Lower leg skin (tissue), 3 donors: ENCODE results near the gene ZSCAN23.
"Not testable (repeated sequence)": the region's sequence is repeated elsewhere in the genome, so short reads cannot be mapped to it uniquely, and the experiment has no call there.

Experiments used
- POLR2A ChIP-seq, 2 donors: fragments of 450-650 bp; IDR thresholded peaks; one replicate each; pipeline ENCODE4 v1.6.1; 2016 to 2017; ENCODE audit warnings: antibody characterized with exemption in 2 of 2, mild to moderate bottlenecking in 1 of 2, moderate library complexity in 1 of 2
- TF ChIP-seq, protein P1 (sequence below), 3 donors: fragments of 450-650 bp; IDR thresholded peaks; one replicate each; pipeline ENCODE4 v1.5.1; 2016; ENCODE audit warnings: antibody characterized with exemption in 3 of 3, mild to moderate bottlenecking in 3 of 3, moderate library complexity in 2 of 3

DNA sequence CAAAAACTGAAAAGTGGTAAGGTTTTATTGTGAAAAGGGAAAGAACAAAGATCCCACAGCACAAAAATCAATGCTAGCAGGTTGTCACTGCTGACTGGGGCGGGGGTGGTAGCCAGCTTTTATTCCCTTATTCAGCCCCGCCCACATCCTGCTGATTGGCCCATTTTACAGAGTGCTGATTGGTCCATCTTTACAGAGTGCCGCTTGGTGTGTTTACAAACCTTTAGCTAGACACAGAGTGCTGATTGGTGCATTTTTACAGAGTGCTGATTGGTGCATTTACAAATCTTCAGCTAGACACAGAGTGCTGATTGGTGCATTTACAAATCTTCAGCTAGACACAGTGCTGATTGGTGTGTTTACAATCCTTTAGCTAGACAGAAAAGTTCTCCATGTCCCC lies 1.5 kb upstream of the ZSCAN23 start:
- not testable (repeated sequence) for TF ChIP-seq POLR2A (IDR thresholded peaks at IDR 0.05)
- TF ChIP-seq, protein P1, sequence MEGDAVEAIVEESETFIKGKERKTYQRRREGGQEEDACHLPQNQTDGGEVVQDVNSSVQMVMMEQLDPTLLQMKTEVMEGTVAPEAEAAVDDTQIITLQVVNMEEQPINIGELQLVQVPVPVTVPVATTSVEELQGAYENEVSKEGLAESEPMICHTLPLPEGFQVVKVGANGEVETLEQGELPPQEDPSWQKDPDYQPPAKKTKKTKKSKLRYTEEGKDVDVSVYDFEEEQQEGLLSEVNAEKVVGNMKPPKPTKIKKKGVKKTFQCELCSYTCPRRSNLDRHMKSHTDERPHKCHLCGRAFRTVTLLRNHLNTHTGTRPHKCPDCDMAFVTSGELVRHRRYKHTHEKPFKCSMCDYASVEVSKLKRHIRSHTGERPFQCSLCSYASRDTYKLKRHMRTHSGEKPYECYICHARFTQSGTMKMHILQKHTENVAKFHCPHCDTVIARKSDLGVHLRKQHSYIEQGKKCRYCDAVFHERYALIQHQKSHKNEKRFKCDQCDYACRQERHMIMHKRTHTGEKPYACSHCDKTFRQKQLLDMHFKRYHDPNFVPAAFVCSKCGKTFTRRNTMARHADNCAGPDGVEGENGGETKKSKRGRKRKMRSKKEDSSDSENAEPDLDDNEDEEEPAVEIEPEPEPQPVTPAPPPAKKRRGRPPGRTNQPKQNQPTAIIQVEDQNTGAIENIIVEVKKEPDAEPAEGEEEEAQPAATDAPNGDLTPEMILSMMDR (IDR thresholded peaks at IDR 0.05): not testable (repeated sequence)
